ENCODE measurements around the gene NCLN. TPM values are rescaled to one million over a fixed set of nuclear protein-coding genes. Genes with fewer than 3 reads are reported as not detected.

Gene NCLN
- total and polyA plus RNA-seq, 8 donors = 34.0 to 68.1 (median 51.3) TPM

DNA sequence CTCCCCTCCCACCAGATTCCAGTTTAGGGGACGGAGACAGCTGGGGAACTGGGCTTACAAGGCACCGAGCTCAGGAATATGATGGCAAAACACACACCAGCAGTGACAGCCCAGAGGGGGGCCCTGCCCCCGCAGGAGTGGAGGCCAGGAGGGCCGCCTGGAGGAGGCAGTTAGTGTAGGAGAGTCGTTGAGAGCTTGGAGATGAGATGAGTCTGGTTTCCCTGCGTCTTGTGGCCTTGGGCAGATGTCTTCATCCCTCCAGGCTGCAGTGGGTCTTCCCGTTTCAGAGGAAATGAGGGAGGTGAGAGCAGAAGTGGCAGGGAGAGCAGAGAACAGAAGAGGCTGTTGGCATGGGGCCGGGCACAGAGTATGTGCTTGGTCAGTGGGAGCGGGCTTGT lies 43.6 kb downstream of the NCLN start:
- TF ChIP-seq, protein P1, sequence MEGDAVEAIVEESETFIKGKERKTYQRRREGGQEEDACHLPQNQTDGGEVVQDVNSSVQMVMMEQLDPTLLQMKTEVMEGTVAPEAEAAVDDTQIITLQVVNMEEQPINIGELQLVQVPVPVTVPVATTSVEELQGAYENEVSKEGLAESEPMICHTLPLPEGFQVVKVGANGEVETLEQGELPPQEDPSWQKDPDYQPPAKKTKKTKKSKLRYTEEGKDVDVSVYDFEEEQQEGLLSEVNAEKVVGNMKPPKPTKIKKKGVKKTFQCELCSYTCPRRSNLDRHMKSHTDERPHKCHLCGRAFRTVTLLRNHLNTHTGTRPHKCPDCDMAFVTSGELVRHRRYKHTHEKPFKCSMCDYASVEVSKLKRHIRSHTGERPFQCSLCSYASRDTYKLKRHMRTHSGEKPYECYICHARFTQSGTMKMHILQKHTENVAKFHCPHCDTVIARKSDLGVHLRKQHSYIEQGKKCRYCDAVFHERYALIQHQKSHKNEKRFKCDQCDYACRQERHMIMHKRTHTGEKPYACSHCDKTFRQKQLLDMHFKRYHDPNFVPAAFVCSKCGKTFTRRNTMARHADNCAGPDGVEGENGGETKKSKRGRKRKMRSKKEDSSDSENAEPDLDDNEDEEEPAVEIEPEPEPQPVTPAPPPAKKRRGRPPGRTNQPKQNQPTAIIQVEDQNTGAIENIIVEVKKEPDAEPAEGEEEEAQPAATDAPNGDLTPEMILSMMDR (IDR thresholded peaks at IDR 0.05) = no peak
- 37 to 56% methylated on average over 9 of the region's 9 CpGs for WGBS, 2 donors
- no peak for DNase-seq
- Histone ChIP-seq H3K4me3 (no peak overlapping the region), H3K27ac (no peak overlapping the region), H3K36me3 (no peaks in the 10 kb centered on the region), H3K27me3 (no peaks in the 10 kb centered on the region), H3K4me1 (no peaks in the 10 kb centered on the region), H3K9me3 (no peaks in the 10 kb centered on the region)
- no peak for ATAC-seq
- intact Hi-C loops (cut with DNase I) = no loop called here
- no peak for FAIRE-seq

DNA sequence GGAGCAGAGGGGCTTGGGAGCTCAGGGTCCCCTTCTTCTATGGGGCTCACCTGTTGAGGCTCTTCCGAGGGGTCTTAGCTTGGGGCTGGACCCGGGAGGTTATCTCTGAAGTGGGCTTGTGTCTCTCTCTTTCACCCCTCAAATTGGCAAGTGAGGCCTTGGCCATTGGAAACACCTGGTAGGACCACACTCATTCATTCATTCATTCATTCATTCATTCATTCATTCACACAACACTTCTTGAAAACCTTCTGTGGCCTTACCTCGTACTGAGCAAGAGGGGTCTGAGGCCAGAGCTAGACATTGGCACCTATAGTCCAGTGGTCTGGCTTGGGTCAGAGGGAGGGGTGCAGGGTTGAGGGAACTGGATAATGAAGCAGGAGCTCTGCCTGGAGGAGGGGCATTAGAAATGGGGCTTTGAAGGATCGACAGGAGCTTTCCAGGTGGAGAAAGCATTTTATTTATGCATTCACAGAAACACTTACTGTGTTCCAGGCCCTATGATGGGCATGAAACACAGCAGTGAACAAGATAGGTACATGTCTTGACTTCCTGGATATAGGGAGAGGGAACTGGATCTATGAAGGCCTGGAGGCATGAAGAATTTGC lies 44.3 kb downstream of the NCLN start:
- ATAC-seq = no peak
- no peaks in the 10 kb centered on the region for H3K4me1 ChIP-seq
- no peak for DNase-seq
- no peak overlapping the region for H3K4me3 ChIP-seq
- no peak overlapping the region for H3K27ac ChIP-seq
- no peaks in the 10 kb centered on the region for H3K9me3 ChIP-seq
- 86% methylated on average over 4 of the region's 4 CpGs for WGBS, 2 donors
- intact Hi-C loops (cut with DNase I) = no loop called here
- TF ChIP-seq, protein P1 (IDR thresholded peaks at IDR 0.05) = no peak
- H3K36me3 ChIP-seq = no peaks in the 10 kb centered on the region
- no peaks in the 10 kb centered on the region for H3K27me3 ChIP-seq
- FAIRE-seq = no peak

DNA sequence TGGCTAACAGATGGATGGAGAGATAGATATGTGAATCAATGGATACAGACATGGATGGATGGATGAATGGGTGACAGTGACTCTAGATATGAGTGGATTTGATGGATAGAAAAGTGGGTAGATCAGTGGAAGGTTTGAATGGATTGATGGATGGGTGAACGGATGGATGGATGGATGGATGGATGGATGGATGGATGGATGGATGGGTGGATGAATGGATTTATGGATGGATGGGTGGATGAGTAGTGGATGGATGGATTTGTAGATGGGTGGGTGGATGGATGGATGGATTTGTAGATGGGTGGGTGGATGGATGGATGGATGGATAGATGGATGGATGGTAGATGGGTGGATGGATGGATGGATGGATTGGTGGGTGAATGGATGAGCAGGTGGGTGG lies 45.6 kb downstream of the NCLN start:
- FAIRE-seq (no peak), DNase-seq (no peak), ATAC-seq (no peak)
- intact Hi-C loops (cut with DNase I) = no loop called here
- H3K9me3 ChIP-seq = no peaks in the 10 kb centered on the region
- no peaks in the 10 kb centered on the region for H3K36me3 ChIP-seq
- no peak overlapping the region for H3K27ac ChIP-seq
- H3K27me3 ChIP-seq = no peaks in the 10 kb centered on the region
- TF ChIP-seq, protein P1 (IDR thresholded peaks at IDR 0.05) = no peak
- H3K4me3 ChIP-seq = no peak overlapping the region
- WGBS, 2 donors = 67 to 76% methylated on average over 1 of the region's 1 CpG
- H3K4me1 ChIP-seq = no peaks in the 10 kb centered on the region

DNA sequence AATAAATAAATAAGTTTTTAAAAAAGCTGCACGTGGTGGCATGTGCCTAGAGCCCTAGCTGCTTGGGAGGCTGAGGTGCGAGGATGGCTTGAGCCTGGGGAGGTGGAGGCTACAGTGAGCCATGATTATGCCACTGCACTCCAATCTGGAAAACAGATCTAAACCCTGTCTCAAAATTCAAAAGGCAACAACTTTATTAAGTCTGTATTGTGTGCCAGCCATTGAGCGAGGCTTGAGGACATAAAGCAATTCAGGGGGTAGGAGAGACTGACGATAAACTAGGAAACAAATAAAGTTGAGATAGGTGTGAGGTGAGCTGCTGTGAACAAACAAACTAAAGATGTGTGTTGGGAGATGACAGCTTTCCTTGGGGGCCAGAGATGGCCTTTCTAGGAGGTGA lies 47.4 kb downstream of the NCLN start:
- Histone ChIP-seq H3K27ac (no peak overlapping the region), H3K27me3 (no peaks in the 10 kb centered on the region), H3K9me3 (no peaks in the 10 kb centered on the region), H3K4me3 (no peak overlapping the region), H3K4me1 (no peaks in the 10 kb centered on the region), H3K36me3 (no peaks in the 10 kb centered on the region)
- FAIRE-seq (no peak), DNase-seq (no peak), ATAC-seq (no peak)
- intact Hi-C loops (cut with DNase I) = no loop called here
- TF ChIP-seq, protein P1 (IDR thresholded peaks at IDR 0.05) = no peak
- WGBS, 2 donors = 70 to 72% methylated on average over 4 of the region's 4 CpGs

DNA sequence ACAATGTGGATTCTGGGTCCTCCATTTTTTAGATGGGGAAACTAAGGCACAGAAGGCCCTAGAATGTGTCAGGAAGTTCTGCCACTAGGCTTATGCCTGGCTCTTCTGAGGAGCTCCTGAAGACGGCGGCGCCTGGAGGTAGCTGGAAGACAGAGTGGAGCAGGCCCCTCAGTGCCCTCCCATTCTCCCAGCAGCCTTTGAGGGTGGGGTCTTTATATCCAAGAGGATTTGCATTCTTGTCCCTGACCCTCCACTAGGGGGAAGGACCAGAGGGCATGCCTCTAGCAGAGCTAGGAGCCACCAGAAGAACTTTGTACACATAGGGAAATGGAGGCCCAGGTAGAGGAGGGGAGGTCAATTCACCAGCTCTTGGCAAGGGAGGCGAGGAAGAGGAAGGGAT lies 48.1 kb downstream of the NCLN start:
- FAIRE-seq (no peak), DNase-seq (no peak), ATAC-seq (no peak)
- TF ChIP-seq, protein P1 (IDR thresholded peaks at IDR 0.05) = no peak
- no peaks in the 10 kb centered on the region for H3K4me1 ChIP-seq
- intact Hi-C loops (cut with DNase I) = no loop called here
- H3K9me3 ChIP-seq = no peaks in the 10 kb centered on the region
- no peaks in the 10 kb centered on the region for H3K27me3 ChIP-seq
- no peak overlapping the region for H3K4me3 ChIP-seq
- no peaks in the 10 kb centered on the region for H3K36me3 ChIP-seq
- no peak overlapping the region for H3K27ac ChIP-seq
- WGBS, 2 donors = 75 to 96% methylated on average over 4 of the region's 4 CpGs
